DMS114 treated with DMSO at 0.1 percent for 48 hours (cell line): Measurements from ENCODE around the gene ID3.

Source experiments
- DNase-seq: peaks from one replicate; lab custom pipeline; 2025; ENCODE audit not compliant: unreplicated experiment; lab: John Stamatoyannopoulos, UW

The ID3 gene

GRCh38 chr1:23528250-23528978 lies 30.9 kb downstream of the ID3 start:
- no peak for DNase-seq

DNA sequence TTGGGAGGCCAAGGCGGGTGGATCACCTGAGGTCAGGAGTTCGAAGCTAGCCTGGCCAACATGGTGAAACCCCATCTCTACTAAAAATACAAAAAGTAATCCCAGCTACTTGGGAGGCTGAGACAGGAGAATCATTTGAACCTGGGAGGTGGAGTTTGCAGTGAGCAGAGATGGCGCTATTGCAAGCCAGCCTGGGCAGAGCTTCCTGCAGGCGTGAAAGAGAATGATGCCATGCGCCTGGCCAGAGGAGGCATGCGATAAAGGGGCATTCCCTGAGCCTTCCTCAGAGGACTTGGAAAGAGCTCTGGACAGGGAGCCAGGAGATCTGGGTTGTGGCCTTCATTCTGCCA lies 31.4 kb downstream of the ID3 start:
- DNase-seq = no peak

DNA sequence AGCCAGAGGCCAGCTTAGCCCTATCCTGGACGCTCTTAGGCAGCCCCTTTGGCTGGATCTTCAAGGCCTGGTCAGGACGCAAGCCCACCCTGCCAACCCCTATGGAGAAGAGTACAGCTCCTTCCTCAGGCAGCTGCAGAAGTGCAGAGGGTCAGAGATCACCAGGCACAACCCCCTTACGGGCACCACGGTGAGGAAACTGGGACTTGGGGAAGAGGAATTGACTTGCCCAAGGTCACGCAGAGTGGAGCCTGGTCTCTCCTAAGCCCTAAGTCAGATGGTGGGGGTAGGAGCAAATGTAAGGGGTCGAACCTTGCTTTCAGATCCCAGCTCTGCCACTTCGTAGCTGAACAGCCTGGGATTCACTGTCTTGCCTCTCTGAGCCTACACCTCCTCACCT lies 31.9 kb downstream of the ID3 start:
- DNase-seq = no peak

DNA sequence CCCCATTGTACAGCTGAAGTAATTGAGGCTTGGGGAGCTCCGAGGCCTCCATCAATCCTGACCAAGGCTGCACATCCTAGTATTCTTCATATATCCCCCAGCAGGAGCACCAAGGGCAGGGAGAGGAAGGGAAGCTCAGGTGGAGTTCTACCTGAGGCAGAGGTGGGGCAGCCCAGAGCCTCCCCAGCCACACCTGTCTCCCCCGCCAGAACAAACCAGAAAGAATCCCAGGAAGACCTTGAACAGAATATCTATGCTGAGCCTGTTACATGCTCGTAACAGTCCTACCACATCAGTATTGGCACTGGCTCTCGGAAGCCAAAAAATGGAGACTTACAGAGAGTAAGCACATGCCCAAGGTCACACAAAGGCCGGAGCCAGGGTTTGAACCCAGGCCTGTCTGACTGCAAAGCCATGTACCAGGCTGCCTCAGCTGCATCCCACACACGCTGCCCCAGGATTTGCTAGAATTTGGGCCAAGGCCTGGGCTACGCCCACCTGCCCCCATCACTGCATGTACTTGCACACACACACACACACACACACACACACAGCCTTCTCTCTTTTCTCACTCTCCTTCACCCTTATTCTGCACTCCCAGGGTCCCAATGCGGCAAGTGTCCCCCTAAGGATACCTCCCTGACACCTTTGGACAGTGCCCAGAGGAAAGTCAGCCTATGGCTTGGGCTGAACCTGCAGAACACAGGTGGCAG lies 32.8 kb downstream of the ID3 start:
- DNase-seq = no peak

DNA sequence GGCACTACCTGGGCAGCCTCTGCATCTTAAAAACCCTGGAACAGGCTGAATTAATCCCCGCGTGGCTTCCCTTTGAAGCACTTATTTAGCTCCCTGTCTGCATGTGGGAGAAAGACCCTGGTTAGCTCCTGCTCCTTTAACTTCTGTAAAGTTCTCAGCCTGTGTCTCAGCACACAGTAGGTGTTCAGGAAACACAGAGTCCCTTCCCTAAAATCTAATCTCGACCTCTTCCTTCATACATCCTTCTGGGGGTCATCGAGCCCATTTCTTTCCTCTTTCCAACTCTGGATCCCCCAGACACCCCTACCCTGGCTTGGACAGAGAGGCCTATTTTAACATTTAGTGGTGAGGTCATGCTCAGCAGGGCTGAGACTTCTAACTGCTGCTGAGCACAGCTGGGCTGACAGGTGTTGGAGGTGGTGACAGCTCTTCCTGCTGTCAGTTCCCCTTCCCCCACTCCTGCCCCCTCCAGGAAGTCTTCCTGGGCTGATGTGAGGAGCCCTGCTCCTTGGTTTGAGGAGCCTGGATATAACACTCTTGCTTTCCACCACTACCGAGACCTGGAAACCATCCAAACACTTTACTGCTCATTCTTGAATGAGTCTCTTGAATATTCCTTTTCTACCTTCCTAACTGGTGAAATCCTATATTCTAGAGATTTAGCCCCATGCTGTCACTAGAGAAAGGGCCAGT lies 33.6 kb downstream of the ID3 start:
- no peak for DNase-seq

GRCh38 chr1:23524716-23525401 lies 34.4 kb downstream of the ID3 start:
- no peak for DNase-seq

DNA sequence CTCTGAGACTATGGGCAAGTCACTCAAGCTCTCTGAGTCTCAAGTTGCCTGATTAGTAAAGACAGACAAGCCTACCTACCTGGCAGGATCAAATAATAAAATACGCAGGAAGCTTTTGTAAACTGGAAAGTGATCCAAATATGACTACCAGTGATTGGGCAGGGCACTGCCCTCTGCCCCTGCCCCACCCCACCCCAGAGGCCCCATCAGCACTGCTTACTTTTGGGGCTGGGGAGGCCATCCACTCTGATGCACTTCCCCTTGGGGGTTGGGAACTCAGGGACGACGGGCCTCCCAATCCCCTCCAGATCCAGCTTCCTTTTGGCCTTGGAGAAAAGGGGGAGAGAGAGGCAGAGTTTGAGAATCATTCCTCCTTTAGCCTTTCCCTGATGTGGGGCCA lies 35.1 kb downstream of the ID3 start:
- no peak for DNase-seq

DNA sequence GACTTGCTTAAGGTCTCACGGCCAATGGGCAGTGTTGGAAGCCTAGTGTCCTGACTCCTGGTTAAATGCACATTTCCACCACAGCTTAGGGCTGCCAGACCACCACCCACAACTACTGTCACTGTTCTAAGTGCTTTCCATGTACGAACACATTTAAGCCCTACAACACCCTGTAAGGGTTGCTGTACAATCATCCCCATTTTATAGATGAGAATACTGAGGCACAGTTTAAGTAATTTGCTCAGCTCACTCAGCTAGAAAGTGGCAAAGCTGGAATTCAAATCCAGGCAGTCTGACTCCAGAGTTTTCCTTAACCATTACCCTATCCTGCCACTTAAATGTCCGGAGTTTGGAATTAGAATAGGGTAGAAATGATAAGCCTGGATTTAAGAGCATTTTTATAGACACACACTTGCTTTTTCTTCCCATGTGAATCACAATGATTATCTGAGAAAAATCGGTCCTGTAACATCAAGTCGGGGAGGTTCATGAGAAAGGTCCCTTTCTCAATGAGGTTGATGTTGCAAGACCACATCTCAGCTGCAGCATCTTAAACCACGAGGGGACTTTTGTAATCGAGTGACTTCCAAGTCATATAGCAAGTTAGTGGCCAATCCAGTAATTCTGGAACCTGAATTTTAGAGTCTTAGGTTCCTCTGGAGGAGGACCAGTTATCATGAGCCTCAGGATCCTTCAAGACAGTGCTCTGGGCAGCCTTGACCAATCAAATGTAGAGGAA lies 36.9 kb downstream of the ID3 start:
- DNase-seq = no peak

DNA sequence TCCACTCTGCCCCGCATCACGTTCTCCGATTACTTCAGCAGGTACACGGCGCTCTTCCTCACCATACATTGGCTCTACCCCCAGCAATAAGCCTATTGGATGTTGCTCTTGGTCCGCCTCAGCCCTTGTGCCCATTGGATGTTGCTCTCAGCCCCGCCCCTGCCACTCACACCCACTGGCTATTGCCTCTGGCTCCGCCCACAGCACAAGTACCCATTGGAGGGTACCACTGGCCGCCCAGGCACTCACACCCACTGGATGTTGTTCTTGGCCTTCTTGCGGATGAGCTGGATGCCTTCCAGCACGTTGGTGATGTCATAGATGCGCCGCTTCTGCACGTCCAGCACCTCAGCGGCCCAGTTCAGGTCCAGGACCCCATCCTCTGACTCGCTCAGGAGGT lies 37.7 kb downstream of the ID3 start:
- DNase-seq = no peak

DNA sequence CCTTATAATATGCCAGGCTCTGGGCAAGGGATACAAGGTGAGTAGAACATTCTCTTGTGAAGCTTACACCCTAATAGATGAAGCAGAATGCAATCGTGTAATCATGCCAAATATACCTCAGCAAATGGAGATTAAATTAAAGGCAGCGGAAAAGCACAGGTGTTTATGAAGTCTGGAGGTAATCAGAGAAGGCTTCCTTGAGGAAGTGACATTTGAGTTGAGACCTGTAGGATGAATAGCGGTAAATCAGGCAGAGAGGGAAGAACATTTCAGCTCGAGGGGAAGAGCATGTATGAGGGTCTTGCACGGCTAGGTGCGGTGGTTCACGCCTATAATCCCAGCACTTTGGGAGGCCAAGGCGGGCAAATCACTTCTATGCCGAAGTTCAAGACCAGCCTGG lies 41.7 kb downstream of the ID3 start:
- no peak for DNase-seq

- no peak for DNase-seq
These were observed 43.4 kb downstream of the ID3 start for GRCh38 chr1:23515905-23516304.

DNA sequence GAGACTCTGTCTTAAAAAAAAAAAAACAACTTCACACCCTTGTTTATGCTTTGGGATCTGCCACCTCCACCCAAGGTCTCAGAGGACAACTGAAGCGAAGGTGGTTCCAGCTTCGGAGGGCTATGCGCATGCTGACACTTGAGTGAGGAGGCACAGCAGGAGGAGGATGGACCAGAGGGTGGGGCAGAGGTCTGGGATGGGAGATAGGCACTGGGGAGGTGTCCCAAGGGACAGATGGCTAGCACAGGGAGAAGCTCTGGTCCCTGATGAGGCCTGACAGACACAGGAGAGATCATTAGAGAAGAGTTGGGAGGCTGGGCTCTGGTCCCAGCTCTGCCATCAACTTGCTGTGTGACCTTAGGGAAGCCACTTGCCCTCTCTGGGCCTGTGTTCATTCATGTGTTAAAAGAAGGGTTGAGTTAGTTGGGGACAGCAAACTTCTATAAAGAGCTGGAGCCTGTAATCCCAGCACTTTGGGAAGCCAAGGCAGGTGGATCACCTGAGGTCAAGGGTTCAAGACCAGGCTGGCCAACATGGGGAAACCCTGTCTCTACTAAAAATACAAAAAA lies 45.1 kb downstream of the ID3 start:
- no peak for DNase-seq

DNA sequence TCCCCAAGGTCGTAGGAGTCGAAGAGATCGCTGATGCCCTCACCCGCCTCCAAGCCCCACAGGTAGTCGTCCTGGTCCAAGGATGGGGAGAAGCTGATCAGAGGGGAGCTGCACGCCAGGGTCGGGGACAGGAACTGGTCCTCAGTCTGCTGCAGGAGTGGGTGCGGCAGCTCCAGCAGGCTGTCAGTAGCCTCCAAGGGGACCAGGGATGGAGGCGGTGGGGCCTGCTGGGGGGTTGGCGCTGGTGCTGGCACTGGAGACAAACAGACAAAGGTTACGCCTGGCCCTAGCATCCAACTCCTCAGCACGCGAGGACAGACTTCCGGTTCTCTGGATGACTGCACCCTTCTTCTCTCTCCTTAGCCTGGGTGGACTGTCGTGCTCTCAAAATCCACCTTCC lies 49.4 kb downstream of the ID3 start:
- DNase-seq = no peak
